HepG2 (cell line): ENCODE measurements around the gene SCN4B.

Source experiments
- EP300 ChIP-seq, 3 experiments: sonication (generic) in 1 of 3; formaldehyde crosslinking in 1 of 3; IDR thresholded peaks; 2 replicates each; pipeline versions ENCODE4 v1.5.1 to v1.6.1; 2011 to 2020; ENCODE audit warnings: low read depth in 2 of 3, low read length in 2 of 3, borderline replicate concordance in 1 of 3, improper control_type of control experiment in 1 of 3, mild to moderate bottlenecking in 1 of 3, missing genetic modification reagents in 1 of 3, moderate library complexity in 1 of 3
- FOXO4 ChIP-seq: sonication (generic); formaldehyde crosslinking; conservative IDR thresholded peaks from 2 replicates; pipeline ENCODE4 v1.8.1; 2023; ENCODE audit warnings: missing genetic modification reagents
- KDM5B ChIP-seq: sonication (generic); formaldehyde crosslinking; IDR thresholded peaks from 2 replicates; pipeline ENCODE4 v1.4.0; 2020; ENCODE audit warnings: missing genetic modification reagents, mild to moderate bottlenecking, borderline replicate concordance
- POGZ ChIP-seq: sonication (generic); formaldehyde crosslinking; IDR thresholded peaks from 2 replicates; pipeline ENCODE4 v1.4.0; 2020; ENCODE audit warnings: mild to moderate bottlenecking, missing genetic modification reagents
- SETDB1 ChIP-seq: sonication (generic); formaldehyde crosslinking; IDR thresholded peaks from 2 replicates; pipeline ENCODE4 v1.5.1; 2020; ENCODE audit warnings: missing genetic modification reagents, mild to moderate bottlenecking, borderline replicate concordance
- YY1 ChIP-seq: IDR thresholded peaks from 2 replicates; pipeline ENCODE4 v1.6.1; 2011; ENCODE audit warnings: low read length, low read depth, moderate library complexity, mild to moderate bottlenecking; ENCODE audit not compliant: insufficient read depth, insufficient replicate concordance

- TF ChIP-seq YY1: no peak
- no peak for TF ChIP-seq KDM5B (CRISPR knock-in tag)
- TF ChIP-seq POGZ: no peak
- TF ChIP-seq FOXO4 (CRISPR knock-in tag): no peak
- no peak for TF ChIP-seq SETDB1 (CRISPR knock-in tag)
- no peak for TF ChIP-seq EP300 (IDR thresholded peaks at IDR 0.05; ENCODE audit: low read depth in 2 of 2, low read length in 2 of 2)
- no peak for TF ChIP-seq EP300 (CRISPR knock-in tag; IDR thresholded peaks at IDR 0.05; ENCODE audit: borderline replicate concordance)
These were observed 3.3 kb upstream of the SCN4B start for GRCh38 chr11:118155776-118156530.
